ENCODE measurements around the gene SNRNP200.

DNA sequence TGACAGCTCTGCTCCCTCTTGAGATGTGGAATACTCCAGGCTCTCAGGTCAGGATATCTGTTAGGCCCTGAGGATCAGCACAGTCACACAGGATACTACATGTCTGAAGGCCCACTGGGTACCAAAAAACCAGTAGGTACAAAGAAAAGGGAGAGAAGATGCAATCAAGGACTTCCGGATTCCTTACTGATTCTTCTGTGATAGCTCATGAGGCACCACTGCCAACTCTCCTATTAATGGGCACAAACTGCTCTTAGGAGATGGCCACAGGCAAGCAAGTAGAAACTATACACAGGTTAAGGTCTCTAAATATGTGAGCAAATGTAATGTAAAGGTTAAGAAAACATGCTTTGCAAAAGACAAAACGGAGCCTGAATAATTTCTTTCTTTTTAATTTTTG, 43.0 kb downstream of the SNRNP200 start:
- TF ChIP-seq, protein P1, sequence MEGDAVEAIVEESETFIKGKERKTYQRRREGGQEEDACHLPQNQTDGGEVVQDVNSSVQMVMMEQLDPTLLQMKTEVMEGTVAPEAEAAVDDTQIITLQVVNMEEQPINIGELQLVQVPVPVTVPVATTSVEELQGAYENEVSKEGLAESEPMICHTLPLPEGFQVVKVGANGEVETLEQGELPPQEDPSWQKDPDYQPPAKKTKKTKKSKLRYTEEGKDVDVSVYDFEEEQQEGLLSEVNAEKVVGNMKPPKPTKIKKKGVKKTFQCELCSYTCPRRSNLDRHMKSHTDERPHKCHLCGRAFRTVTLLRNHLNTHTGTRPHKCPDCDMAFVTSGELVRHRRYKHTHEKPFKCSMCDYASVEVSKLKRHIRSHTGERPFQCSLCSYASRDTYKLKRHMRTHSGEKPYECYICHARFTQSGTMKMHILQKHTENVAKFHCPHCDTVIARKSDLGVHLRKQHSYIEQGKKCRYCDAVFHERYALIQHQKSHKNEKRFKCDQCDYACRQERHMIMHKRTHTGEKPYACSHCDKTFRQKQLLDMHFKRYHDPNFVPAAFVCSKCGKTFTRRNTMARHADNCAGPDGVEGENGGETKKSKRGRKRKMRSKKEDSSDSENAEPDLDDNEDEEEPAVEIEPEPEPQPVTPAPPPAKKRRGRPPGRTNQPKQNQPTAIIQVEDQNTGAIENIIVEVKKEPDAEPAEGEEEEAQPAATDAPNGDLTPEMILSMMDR (IDR thresholded peaks at IDR 0.05) = no peak
- no peak for TF ChIP-seq POLR2A (IDR thresholded peaks at IDR 0.05)
